Stimulated activated CD4-positive, alpha-beta T cell treated with anti-CD3 and anti-CD28 coated beads, Interleukin-2, amount 100 ng/mL, for 48 hours (primary cell): ENCODE data around the gene GRIN3A.
"Not testable (repeated sequence)": the region's sequence is repeated elsewhere in the genome, so short reads cannot be mapped to it uniquely, and the experiment has no call there.

Source experiments
- DNase-seq, 2 donors: peaks; one replicate each; pipeline ENCODE4 v3.0.0-alpha.2; 2020

The GRIN3A gene

GRCh38 chr9:101629636-101630035 lies 108.8 kb downstream of the GRIN3A start:
- no peak for DNase-seq

GRCh38 chr9:101628173-101628572 lies 110.3 kb downstream of the GRIN3A start:
- DNase-seq: no peak

- no peak for DNase-seq
Measured at GRCh38 chr9:101626295-101626694, 112.2 kb downstream of the GRIN3A start.

GRCh38 chr9:101625876-101626275 lies 112.6 kb downstream of the GRIN3A start:
- DNase-seq: no peak

GRCh38 chr9:101620452-101620851 lies 118.0 kb downstream of the GRIN3A start:
- DNase-seq: no peak

- no peak for DNase-seq
Measured at GRCh38 chr9:101618698-101619097, 119.7 kb downstream of the GRIN3A start.

- DNase-seq: no peak
Measured at GRCh38 chr9:101605547-101605946, 132.9 kb downstream of the GRIN3A start.

- DNase-seq: no peak
Measured at GRCh38 chr9:101604296-101604695, 134.2 kb downstream of the GRIN3A start.

GRCh38 chr9:101601904-101602765 lies 136.3 kb downstream of the GRIN3A start:
- no peak for DNase-seq

- no peak for DNase-seq
Measured at GRCh38 chr9:101594796-101595195, 143.7 kb downstream of the GRIN3A start, which contains the start of gene PPP3R2. TSS of gene PPP3R2 (minus strand) at chr9:101594969. CDS start at chr9:101594921, 48 bp downstream.

- DNase-seq: no peak
Measured at GRCh38 chr9:101593345-101593744, 145.1 kb downstream of the GRIN3A start.

GRCh38 chr9:101592788-101593187 lies 145.7 kb downstream of the GRIN3A start:
- DNase-seq: no peak

GRCh38 chr9:101591787-101592446 lies 146.5 kb downstream of the GRIN3A start:
- DNase-seq: no peak

GRCh38 chr9:101590901-101591300 lies 147.5 kb downstream of the GRIN3A start:
- DNase-seq: no peak

GRCh38 chr9:101590074-101590473 lies 148.4 kb downstream of the GRIN3A start:
- not testable (repeated sequence) for DNase-seq

GRCh38 chr9:101587332-101588043 lies 151.0 kb downstream of the GRIN3A start:
- DNase-seq: no peak

- no peak for DNase-seq
Measured at GRCh38 chr9:101586651-101587050, 151.8 kb downstream of the GRIN3A start.

GRCh38 chr9:101585740-101586139 lies 152.7 kb downstream of the GRIN3A start:
- DNase-seq: no peak

GRCh38 chr9:101582553-101582952 lies 155.9 kb downstream of the GRIN3A start:
- DNase-seq: no peak

- no peak for DNase-seq
Measured at GRCh38 chr9:101579711-101580545, 158.5 kb downstream of the GRIN3A start.

GRCh38 chr9:101578378-101578777 lies 160.1 kb downstream of the GRIN3A start:
- DNase-seq: no peak

- DNase-seq: no peak
Measured at GRCh38 chr9:101574731-101575333, 163.6 kb downstream of the GRIN3A start.
